ENCODE measurements around the gene ABCA4.

DNA sequence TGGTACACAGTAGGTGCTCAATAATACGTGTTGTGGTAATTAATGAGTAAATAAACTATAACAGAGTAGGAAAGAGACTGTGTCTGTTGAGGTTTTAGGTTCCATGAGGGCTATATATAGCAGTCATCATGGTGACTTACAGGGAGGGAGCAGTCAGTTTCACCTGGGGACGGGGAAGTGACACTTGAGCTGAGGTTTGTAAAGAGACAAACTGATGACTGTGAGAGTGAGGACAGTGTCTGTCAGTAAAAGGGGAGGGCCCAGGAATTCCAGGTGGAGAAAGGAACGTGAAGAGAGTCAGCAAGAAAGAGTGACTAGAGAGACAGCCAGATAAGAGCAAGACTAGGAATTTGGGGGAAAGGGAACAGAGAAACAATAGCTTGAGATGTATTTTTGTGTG is 30.2 kb downstream of the ABCA4 start:
- TF ChIP-seq EP300 (IDR thresholded peaks at IDR 0.05) (no peak), CTCF (IDR thresholded peaks at IDR 0.05) (no peak), POLR2A (IDR thresholded peaks at IDR 0.05; ENCODE audit: low read depth) (no peak), POLR2AphosphoS5 (IDR thresholded peaks at IDR 0.05) (no peak)

All from esophagus muscularis mucosa (tissue), 4 donors.